Measurements from ENCODE around the gene TTC31.
"Not testable (repeated sequence)": the region's sequence is repeated elsewhere in the genome, so short reads cannot be mapped to it uniquely, and the experiment has no call there.

The TTC31 gene

GRCh38 chr2:74481431-74481830, 1.4 kb upstream of the TTC31 start:
- Histone ChIP-seq H3K9ac (ENCODE audit: low read length) (peak overlapping the region; percentile 78), H3K4me3 (ENCODE audit: low read length) (peak overlapping the region; percentile 91), H3K4me1 (ENCODE audit: control insufficient read depth, insufficient read depth, low read length) (peaks cover 18% of the 10 kb centered on the region), H3K36me3 (ENCODE audit: control insufficient read depth, insufficient read depth, low read length) (peaks cover 5% of the 10 kb centered on the region), H3K27me3 (ENCODE audit: control insufficient read depth, insufficient read depth, low read length) (no peaks in the 10 kb centered on the region), H3K27ac (ENCODE audit: low read depth, low read length) (no peak overlapping the region)

- peak overlapping the region; percentile 84 for H3K27ac ChIP-seq (ENCODE audit: low read depth, low read length)
- H3K4me1 ChIP-seq (ENCODE audit: control insufficient read depth, insufficient read depth, low read length) = peaks cover 18% of the 10 kb centered on the region
- peaks cover 5% of the 10 kb centered on the region for H3K36me3 ChIP-seq (ENCODE audit: control insufficient read depth, insufficient read depth, low read length)
- peak overlapping the region; percentile 78 for H3K9ac ChIP-seq (ENCODE audit: low read length)
- H3K27me3 ChIP-seq (ENCODE audit: control insufficient read depth, insufficient read depth, low read length) = no peaks in the 10 kb centered on the region
- peak overlapping the region; percentile 91 for H3K4me3 ChIP-seq (ENCODE audit: low read length)
Observed at GRCh38 chr2:74481961-74482800, 700 bp upstream of the TTC31 start.

- not testable (repeated sequence) for H3K27ac ChIP-seq (ENCODE audit: low read depth, low read length); H3K36me3 ChIP-seq (ENCODE audit: control insufficient read depth, insufficient read depth, low read length); H3K9ac ChIP-seq (ENCODE audit: low read length); H3K27me3 ChIP-seq (ENCODE audit: control insufficient read depth, insufficient read depth, low read length)
- peak overlapping the region; percentile 91 for H3K4me3 ChIP-seq (ENCODE audit: low read length)
- H3K4me1 ChIP-seq (ENCODE audit: control insufficient read depth, insufficient read depth, low read length) = peaks cover 18% of the 10 kb centered on the region
Observed at GRCh38 chr2:74483675-74484164, 839 bp downstream of the TTC31 start.

DNA sequence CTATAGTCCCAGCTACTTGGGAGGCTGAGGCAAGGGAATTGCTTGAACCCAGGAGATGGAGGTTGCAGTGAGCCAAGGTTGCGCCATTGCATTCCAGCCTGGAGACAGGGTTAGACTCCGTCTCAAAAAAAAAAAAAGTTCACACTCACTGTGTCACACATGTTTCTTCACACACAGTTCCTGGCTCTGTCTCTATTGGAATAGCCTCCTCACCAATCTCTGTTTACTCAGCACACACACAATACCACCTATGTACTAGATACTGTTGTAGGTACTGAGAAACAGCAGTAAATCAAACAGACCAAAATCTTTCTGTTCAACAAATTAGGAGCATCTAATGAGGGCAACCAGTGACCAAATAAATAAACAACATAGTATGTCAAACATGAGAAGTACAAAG, 3.3 kb downstream of the TTC31 start:
- Histone ChIP-seq H3K4me1 (ENCODE audit: control insufficient read depth, insufficient read depth, low read length) (peaks cover 13% of the 10 kb centered on the region), H3K27ac (ENCODE audit: low read depth, low read length) (no peak overlapping the region), H3K27me3 (ENCODE audit: control insufficient read depth, insufficient read depth, low read length) (no peaks in the 10 kb centered on the region), H3K9ac (ENCODE audit: low read length) (no peak overlapping the region), H3K4me3 (ENCODE audit: low read length) (no peak overlapping the region), H3K36me3 (ENCODE audit: control insufficient read depth, insufficient read depth, low read length) (peaks cover 11% of the 10 kb centered on the region)

- Histone ChIP-seq H3K27me3 (ENCODE audit: control insufficient read depth, insufficient read depth, low read length) (no peaks in the 10 kb centered on the region), H3K9ac (ENCODE audit: low read length) (no peak overlapping the region), H3K36me3 (ENCODE audit: control insufficient read depth, insufficient read depth, low read length) (peaks cover 27% of the 10 kb centered on the region), H3K27ac (ENCODE audit: low read depth, low read length) (no peak overlapping the region), H3K4me3 (ENCODE audit: low read length) (no peak overlapping the region), H3K4me1 (ENCODE audit: control insufficient read depth, insufficient read depth, low read length) (no peaks in the 10 kb centered on the region)
Observed at GRCh38 chr2:74488643-74489481, 6.0 kb downstream of the TTC31 start.

GRCh38 chr2:74489906-74490305, 7.0 kb downstream of the TTC31 start:
- H3K9ac ChIP-seq (ENCODE audit: low read length) = no peak overlapping the region
- no peak overlapping the region for H3K4me3 ChIP-seq (ENCODE audit: low read length)
- H3K4me1 ChIP-seq (ENCODE audit: control insufficient read depth, insufficient read depth, low read length) = no peaks in the 10 kb centered on the region
- H3K27me3 ChIP-seq (ENCODE audit: control insufficient read depth, insufficient read depth, low read length) = no peaks in the 10 kb centered on the region
- H3K36me3 ChIP-seq (ENCODE audit: control insufficient read depth, insufficient read depth, low read length) = peaks cover 32% of the 10 kb centered on the region
- H3K27ac ChIP-seq (ENCODE audit: low read depth, low read length) = no peak overlapping the region

DNA sequence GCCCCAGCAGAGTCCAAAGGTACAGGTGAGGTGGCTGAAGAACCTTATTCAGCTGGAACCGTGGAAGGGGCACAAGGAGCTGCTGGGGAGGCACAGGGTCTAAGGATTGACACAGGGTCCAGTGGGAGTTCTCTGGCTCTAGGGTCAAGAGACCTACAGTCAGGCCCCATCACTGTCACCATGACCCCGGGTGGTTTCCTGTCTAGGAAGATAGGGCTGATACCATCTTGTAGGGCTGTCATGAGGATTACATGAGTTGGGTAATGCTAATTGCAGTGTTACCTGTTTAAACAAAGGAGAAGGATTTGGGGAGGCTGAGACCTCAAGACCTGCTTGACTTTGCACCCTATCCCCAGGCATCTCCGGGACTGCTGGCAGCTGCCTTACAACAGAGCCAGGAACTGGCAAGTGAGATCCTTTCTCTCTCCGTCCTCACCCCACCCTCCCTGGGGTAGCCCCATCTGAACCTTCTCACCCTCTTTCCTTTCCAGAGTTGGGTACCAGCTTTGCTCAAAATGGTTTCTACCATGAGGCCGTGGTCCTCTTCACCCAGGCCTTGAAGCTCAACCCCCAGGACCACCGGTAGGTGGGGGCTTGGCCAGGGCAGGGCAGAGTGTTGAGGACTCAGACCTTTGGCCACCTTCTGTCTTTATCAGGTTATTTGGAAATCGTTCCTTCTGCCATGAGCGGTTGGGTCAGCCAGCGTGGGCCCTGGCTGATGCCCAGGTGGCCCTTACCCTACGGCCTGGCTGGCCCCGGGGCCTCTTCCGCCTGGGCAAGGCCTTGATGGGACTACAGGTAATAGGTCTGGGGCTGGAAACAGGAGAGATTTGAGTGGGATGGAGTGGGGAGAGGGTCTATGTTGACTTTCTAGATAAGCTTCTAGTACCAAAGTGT, 9.0 kb downstream of the TTC31 start:
- H3K9ac ChIP-seq (ENCODE audit: low read length) = no peak overlapping the region
- peaks cover 32% of the 10 kb centered on the region for H3K36me3 ChIP-seq (ENCODE audit: control insufficient read depth, insufficient read depth, low read length)
- H3K4me3 ChIP-seq (ENCODE audit: low read length) = no peak overlapping the region
- no peaks in the 10 kb centered on the region for H3K4me1 ChIP-seq (ENCODE audit: control insufficient read depth, insufficient read depth, low read length)
- no peak overlapping the region for H3K27ac ChIP-seq (ENCODE audit: low read depth, low read length)
- no peaks in the 10 kb centered on the region for H3K27me3 ChIP-seq (ENCODE audit: control insufficient read depth, insufficient read depth, low read length)

DNA sequence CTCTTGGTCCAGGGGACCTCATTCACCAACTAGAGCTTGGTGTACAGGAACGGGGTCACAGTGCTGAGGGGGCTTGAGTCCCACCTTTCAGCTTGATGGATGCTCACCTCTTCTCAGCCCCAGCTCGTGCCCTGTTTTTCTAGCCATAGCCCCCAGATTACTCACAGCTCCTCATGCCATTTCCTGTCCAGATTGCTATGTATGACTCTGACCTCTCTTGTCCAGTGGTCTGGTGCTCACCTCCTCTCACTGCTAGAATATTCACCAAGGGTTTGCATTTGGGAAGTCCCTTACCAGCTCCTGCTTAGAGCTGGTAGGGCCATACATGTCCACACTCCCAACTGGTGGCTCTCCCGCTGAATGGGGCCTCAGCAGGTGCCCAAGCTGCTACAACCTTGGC, 10.7 kb downstream of the TTC31 start:
- Histone ChIP-seq H3K27me3 (ENCODE audit: control insufficient read depth, insufficient read depth, low read length) (peaks cover 10% of the 10 kb centered on the region), H3K9ac (ENCODE audit: low read length) (no peak overlapping the region), H3K4me3 (ENCODE audit: low read length) (no peak overlapping the region), H3K4me1 (ENCODE audit: control insufficient read depth, insufficient read depth, low read length) (peaks cover 5% of the 10 kb centered on the region), H3K27ac (ENCODE audit: low read depth, low read length) (no peak overlapping the region), H3K36me3 (ENCODE audit: control insufficient read depth, insufficient read depth, low read length) (peaks cover 32% of the 10 kb centered on the region)

DNA sequence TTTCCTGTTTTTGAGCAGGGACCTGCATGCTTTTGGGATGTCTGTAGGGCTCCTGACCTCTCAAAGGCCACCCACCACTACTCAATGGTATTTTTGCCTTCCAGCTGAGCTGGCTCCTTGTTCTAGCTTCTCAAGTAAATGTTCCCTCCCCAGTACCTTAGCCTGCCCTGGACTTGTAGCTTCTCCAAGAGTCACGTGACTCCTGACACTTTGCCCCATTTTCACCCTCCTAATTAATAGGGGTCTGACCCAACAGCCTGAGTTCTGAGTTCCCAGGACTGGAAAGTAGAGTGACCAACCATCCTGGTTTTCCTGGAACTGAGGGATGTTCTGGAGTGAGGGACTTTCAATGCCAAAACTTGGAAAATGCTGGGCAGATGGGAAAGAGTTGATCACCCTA, 12.6 kb downstream of the TTC31 start:
- Histone ChIP-seq H3K9ac (ENCODE audit: low read length) (no peak overlapping the region), H3K27ac (ENCODE audit: low read depth, low read length) (no peak overlapping the region), H3K4me1 (ENCODE audit: control insufficient read depth, insufficient read depth, low read length) (peaks cover 8% of the 10 kb centered on the region)

GRCh38 chr2:74496997-74497776, 14.3 kb downstream of the TTC31 start:
- H3K27me3 ChIP-seq (ENCODE audit: control insufficient read depth, insufficient read depth, low read length) = peaks cover 26% of the 10 kb centered on the region
- H3K27ac ChIP-seq (ENCODE audit: low read depth, low read length) = no peak overlapping the region
- peaks cover 8% of the 10 kb centered on the region for H3K4me1 ChIP-seq (ENCODE audit: control insufficient read depth, insufficient read depth, low read length)
- peaks cover 14% of the 10 kb centered on the region for H3K36me3 ChIP-seq (ENCODE audit: control insufficient read depth, insufficient read depth, low read length)
- no peak overlapping the region for H3K9ac ChIP-seq (ENCODE audit: low read length)
- peak overlapping the region; percentile 68 for H3K4me3 ChIP-seq (ENCODE audit: low read length)

More for the DNA sequence above, 12.6 kb downstream of the TTC31 start:
- Histone ChIP-seq H3K36me3 (ENCODE audit: control insufficient read depth, insufficient read depth, low read length) (peaks cover 27% of the 10 kb centered on the region), H3K4me3 (ENCODE audit: low read length) (no peak overlapping the region), H3K27me3 (ENCODE audit: control insufficient read depth, insufficient read depth, low read length) (peaks cover 23% of the 10 kb centered on the region)

- H3K27ac ChIP-seq (ENCODE audit: low read depth, low read length) = no peak overlapping the region
- H3K27me3 ChIP-seq (ENCODE audit: control insufficient read depth, insufficient read depth, low read length) = peaks cover 27% of the 10 kb centered on the region
- peak overlapping the region; percentile 36 for H3K9ac ChIP-seq (ENCODE audit: low read length)
- peak overlapping the region; percentile 68 for H3K4me3 ChIP-seq (ENCODE audit: low read length)
- H3K4me1 ChIP-seq (ENCODE audit: control insufficient read depth, insufficient read depth, low read length) = peaks cover 11% of the 10 kb centered on the region
- H3K36me3 ChIP-seq (ENCODE audit: control insufficient read depth, insufficient read depth, low read length) = peaks cover 8% of the 10 kb centered on the region
Observed at GRCh38 chr2:74497777-74498499, 15.1 kb downstream of the TTC31 start.

All from rectal smooth muscle tissue (tissue), 1 donor.